Putamen (tissue), 1 donor: Measurements from ENCODE around the gene MARK4.

Experiments used
- DNase-seq: peaks from one replicate; pipeline ENCODE4 v3.0.0-alpha.2; 2016; ENCODE audit warnings: low spot score

Gene MARK4

GRCh38 chr19:45340899-45341453 lies 89.9 kb downstream of the MARK4 start:
- DNase-seq = no peak

GRCh38 chr19:45342911-45343310 lies 91.8 kb downstream of the MARK4 start:
- DNase-seq = no peak

GRCh38 chr19:45344621-45345505 lies 93.8 kb downstream of the MARK4 start:
- DNase-seq = no peak

- DNase-seq = no peak
Measured at GRCh38 chr19:45345506-45345860, 94.4 kb downstream of the MARK4 start.

- no peak for DNase-seq
Measured at GRCh38 chr19:45346449-45346848, 95.4 kb downstream of the MARK4 start.

GRCh38 chr19:45347570-45348366 lies 96.7 kb downstream of the MARK4 start:
- no peak for DNase-seq

GRCh38 chr19:45348367-45349125 lies 97.5 kb downstream of the MARK4 start:
- DNase-seq = no peak

GRCh38 chr19:45349126-45349415 lies 98.0 kb downstream of the MARK4 start:
- DNase-seq = no peak

- DNase-seq = no peak
Measured at GRCh38 chr19:45349430-45349941, 98.4 kb downstream of the MARK4 start.

GRCh38 chr19:45350477-45351058 lies 99.5 kb downstream of the MARK4 start:
- no peak for DNase-seq

- DNase-seq = no peak
Measured at GRCh38 chr19:45351401-45351952, 100.4 kb downstream of the MARK4 start.

GRCh38 chr19:45352062-45352461 lies 101.0 kb downstream of the MARK4 start:
- DNase-seq = no peak

- DNase-seq = no peak
Measured at GRCh38 chr19:45352471-45352870, 101.4 kb downstream of the MARK4 start.

GRCh38 chr19:45352914-45353796 lies 102.1 kb downstream of the MARK4 start:
- DNase-seq = no peak

- DNase-seq = no peak
Measured at GRCh38 chr19:45354241-45354842, 103.3 kb downstream of the MARK4 start.
